ENCODE results near the gene FUZ. TPM values are rescaled to one million over a fixed set of nuclear protein-coding genes. Genes with fewer than 3 reads are reported as not detected.

The FUZ gene
- total and polyA plus RNA-seq, 2 donors (not counting 1 experiment from before 2014, with no cell fraction given), result 30.2 to 31.5 TPM

DNA sequence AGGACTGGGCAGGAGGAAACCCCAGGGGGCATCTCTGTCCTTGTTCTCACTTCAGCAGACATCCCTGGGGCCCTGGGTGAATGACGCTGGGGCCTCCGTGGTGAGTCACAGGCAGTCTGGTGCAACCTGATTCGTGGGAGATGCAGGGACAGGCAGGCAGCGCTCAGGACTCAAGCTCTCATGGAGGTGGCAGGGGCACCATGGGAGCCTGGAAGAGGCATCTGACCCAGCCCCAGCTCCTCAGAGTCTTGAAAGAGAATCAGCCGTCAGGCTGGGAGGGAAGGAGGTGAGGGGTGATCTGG, 23.9 kb upstream of the FUZ start:
- Histone ChIP-seq H3K27ac (ENCODE audit: low read length in 2 of 2) (no peak overlapping the region), H3K36me3 (replicated peaks in 1 of 2; ENCODE audit: control extremely low read depth in 1 of 2, control insufficient read depth in 1 of 2, extremely low read depth in 1 of 2, insufficient read depth in 2 of 2, low read length in 1 of 2) (peaks cover 0 to 73% of the 10 kb centered on the region in 2 experiments), H3K4me2 (replicated peaks; ENCODE audit: low read depth, low read length, poor library complexity, severe bottlenecking) (no peak overlapping the region), H3K27me3 (replicated peaks in 1 of 4; ENCODE audit: control extremely low read depth in 1 of 4, control insufficient read depth in 3 of 4, insufficient read depth in 4 of 4, low read length in 3 of 4) (no peaks in the 10 kb centered on the region), H3K9me3 (ENCODE audit: control extremely low read depth in 1 of 3, control insufficient read depth in 2 of 3, insufficient read depth in 1 of 3, low read length in 2 of 3) (no peaks in the 10 kb centered on the region), H3K9ac (ENCODE audit: low read length) (no peak overlapping the region), H3K4me3 (ENCODE audit: control extremely low read depth in 1 of 5, extremely low read depth in 1 of 5, insufficient read depth in 1 of 5, low read depth in 2 of 5, low read length in 4 of 5) (no peak overlapping the region), H2AFZ (ENCODE audit: insufficient read depth, low read depth, low read length, poor library complexity, severe bottlenecking) (no peak overlapping the region), H3K4me1 (ENCODE audit: control insufficient read depth in 2 of 2, insufficient read depth in 2 of 2, low read length in 2 of 2) (peaks cover 0 to 3% of the 10 kb centered on the region in 2 donors), H4K20me1 (ENCODE audit: control insufficient read depth, insufficient read depth, low read length, poor library complexity, severe bottlenecking) (no peaks in the 10 kb centered on the region), H3K79me2 (ENCODE audit: control insufficient read depth, insufficient read depth, low read length) (no peaks in the 10 kb centered on the region)
- ChIA-PET POLR2A (no interaction called here), CTCF (no interaction called here)
- Mint-ChIP-seq H3K9me3 (ENCODE audit: insufficient read depth) (no peaks in the 10 kb centered on the region), H3K4me3 (no peak overlapping the region), H3K27me3 (no peaks in the 10 kb centered on the region), H3K27ac (peak overlapping the region; percentile 15), H3K4me1 (peaks cover 3% of the 10 kb centered on the region)
- TF ChIP-seq EZH2 (IDR thresholded peaks at IDR 0.05; ENCODE audit: borderline replicate concordance, insufficient read depth, low read depth, low read length, poor library complexity, severe bottlenecking), result no peak
- TF ChIP-seq, protein P1, sequence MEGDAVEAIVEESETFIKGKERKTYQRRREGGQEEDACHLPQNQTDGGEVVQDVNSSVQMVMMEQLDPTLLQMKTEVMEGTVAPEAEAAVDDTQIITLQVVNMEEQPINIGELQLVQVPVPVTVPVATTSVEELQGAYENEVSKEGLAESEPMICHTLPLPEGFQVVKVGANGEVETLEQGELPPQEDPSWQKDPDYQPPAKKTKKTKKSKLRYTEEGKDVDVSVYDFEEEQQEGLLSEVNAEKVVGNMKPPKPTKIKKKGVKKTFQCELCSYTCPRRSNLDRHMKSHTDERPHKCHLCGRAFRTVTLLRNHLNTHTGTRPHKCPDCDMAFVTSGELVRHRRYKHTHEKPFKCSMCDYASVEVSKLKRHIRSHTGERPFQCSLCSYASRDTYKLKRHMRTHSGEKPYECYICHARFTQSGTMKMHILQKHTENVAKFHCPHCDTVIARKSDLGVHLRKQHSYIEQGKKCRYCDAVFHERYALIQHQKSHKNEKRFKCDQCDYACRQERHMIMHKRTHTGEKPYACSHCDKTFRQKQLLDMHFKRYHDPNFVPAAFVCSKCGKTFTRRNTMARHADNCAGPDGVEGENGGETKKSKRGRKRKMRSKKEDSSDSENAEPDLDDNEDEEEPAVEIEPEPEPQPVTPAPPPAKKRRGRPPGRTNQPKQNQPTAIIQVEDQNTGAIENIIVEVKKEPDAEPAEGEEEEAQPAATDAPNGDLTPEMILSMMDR (IDR thresholded peaks at IDR 0.05), result no peak
- WGBS (ENCODE audit: insufficient coverage), result 98% methylated on average over 5 of the region's 5 CpGs
- DNase-seq (no peak), ATAC-seq (ENCODE audit: low read depth) (no peak)
- intact Hi-C loops (cut with micrococcal nuclease), result no loop called here

DNA sequence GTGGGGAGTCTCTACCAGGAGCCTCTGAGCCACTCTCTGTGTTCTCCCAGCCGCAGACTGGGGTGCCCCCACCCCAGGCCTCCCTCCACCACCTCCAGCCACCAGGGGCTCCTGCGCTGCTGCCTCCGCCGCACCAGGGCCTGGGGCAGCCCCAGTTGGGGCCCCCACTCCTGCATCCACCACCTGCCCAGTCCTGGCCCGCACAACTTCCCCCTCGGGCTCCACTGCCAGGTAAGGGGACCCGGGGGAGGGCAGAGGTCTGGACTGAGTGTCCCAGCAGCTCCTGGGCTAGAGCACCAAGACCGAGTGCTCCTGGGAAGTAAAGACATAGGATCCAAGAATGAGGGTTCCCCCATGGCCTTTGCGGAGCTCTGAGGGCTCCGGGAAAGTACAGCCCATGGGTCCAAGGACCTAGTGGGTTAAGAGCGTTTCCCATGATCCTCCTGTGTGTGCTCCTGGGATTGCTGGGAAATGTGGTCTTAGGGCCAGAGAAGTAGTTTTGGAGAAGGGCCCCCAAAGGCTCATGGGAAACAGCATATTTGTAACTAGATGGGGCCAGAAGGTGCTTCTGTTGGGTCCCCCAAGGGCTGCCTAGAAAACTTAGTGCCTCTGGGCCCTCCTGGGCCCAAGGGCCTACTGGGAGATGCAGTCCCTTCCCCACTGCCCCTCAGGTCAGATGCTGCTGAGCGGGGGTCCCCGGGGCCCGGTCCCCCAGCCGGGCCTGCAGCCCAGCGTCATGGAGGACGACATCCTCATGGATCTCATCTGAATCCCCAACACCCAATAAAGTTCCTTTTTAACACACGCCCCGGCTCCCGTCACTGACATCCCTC, 23.3 kb upstream of the FUZ start:
- peaks cover 0 to 79% of the 10 kb centered on the region in 2 experiments for H3K36me3 ChIP-seq (replicated peaks in 1 of 2; ENCODE audit: control extremely low read depth in 1 of 2, control insufficient read depth in 1 of 2, extremely low read depth in 1 of 2, insufficient read depth in 2 of 2, low read length in 1 of 2)
- DNase-seq (no peak), ATAC-seq (ENCODE audit: low read depth) (no peak)
- no peak overlapping the region for H3K27ac ChIP-seq (ENCODE audit: low read length in 2 of 2)
- H3K79me2 ChIP-seq (ENCODE audit: control insufficient read depth, insufficient read depth, low read length), result peaks cover 2% of the 10 kb centered on the region
- intact Hi-C loops (cut with micrococcal nuclease), result no loop called here
- H3K4me3 ChIP-seq (ENCODE audit: control extremely low read depth in 1 of 5, extremely low read depth in 1 of 5, insufficient read depth in 1 of 5, low read depth in 2 of 5, low read length in 4 of 5), result no peak overlapping the region
- no peak overlapping the region for H3K4me2 ChIP-seq (replicated peaks; ENCODE audit: low read depth, low read length, poor library complexity, severe bottlenecking)
- no peaks in the 10 kb centered on the region for H3K9me3 ChIP-seq (ENCODE audit: control extremely low read depth in 1 of 3, control insufficient read depth in 2 of 3, insufficient read depth in 1 of 3, low read length in 2 of 3)
- peaks cover 2% of the 10 kb centered on the region for H4K20me1 ChIP-seq (ENCODE audit: control insufficient read depth, insufficient read depth, low read length, poor library complexity, severe bottlenecking)
- CTCF ChIA-PET, result interaction anchor here (0.8 kb wide), 1 partner anchor 762 kb away, joined by 3 read pairs; no protein-coding TSS in a partner anchor
- Mint-ChIP-seq H3K27me3 (no peaks in the 10 kb centered on the region), H3K9me3 (ENCODE audit: insufficient read depth) (no peaks in the 10 kb centered on the region), H3K4me1 (peaks cover 2% of the 10 kb centered on the region), H3K27ac (no peak overlapping the region), H3K4me3 (no peak overlapping the region)
- H2AFZ ChIP-seq (ENCODE audit: insufficient read depth, low read depth, low read length, poor library complexity, severe bottlenecking), result no peak overlapping the region
- H3K9ac ChIP-seq (ENCODE audit: low read length), result no peak overlapping the region
- no peaks in the 10 kb centered on the region for H3K27me3 ChIP-seq (replicated peaks in 1 of 4; ENCODE audit: control extremely low read depth in 1 of 4, control insufficient read depth in 3 of 4, insufficient read depth in 4 of 4, low read length in 3 of 4)
- TF ChIP-seq, protein P1 (IDR thresholded peaks at IDR 0.05), result no peak
- no peak for TF ChIP-seq EZH2 (IDR thresholded peaks at IDR 0.05; ENCODE audit: borderline replicate concordance, insufficient read depth, low read depth, low read length, poor library complexity, severe bottlenecking)
- WGBS (ENCODE audit: insufficient coverage), result 97% methylated on average over 19 of the region's 20 CpGs
- H3K4me1 ChIP-seq (ENCODE audit: control insufficient read depth in 2 of 2, insufficient read depth in 2 of 2, low read length in 2 of 2), result no peaks in the 10 kb centered on the region
- POLR2A ChIA-PET, result no interaction called here
